GM12878 (cell line): Measurements from ENCODE around the gene DEK. TPM values are rescaled to one million over a fixed set of nuclear protein-coding genes. Genes with fewer than 3 reads are reported as not detected.

ENCODE experiments used
- ATAC-seq: fragments of 200-7000 bp; cut with Tn5 transposase; 3 replicates; pipeline ENCODE4 v1.9.1; 2020; ENCODE audit warnings: mild to moderate bottlenecking, moderate library complexity
- BruUV-seq: library from RNA; stranded (reverse); fragments of 400-500 nt; replicated peaks from 2 replicates; lab custom pipeline; 2021; lab: Mats Ljungman, UMichigan
- CTCF ChIA-PET: fragments of 300-600 bp; sonication (Branson Sonifier 250); formaldehyde crosslinking; extraction: SDS; loops from one replicate; lab custom pipeline; 2021; ENCODE audit warnings: inconsistent platforms; lab: Yijun Ruan, JAX
- POLR2A ChIA-PET: fragments of 350-600 bp; formaldehyde crosslinking; extraction: SDS; loops from one replicate; lab custom pipeline; 2021; ENCODE audit warnings: inconsistent platforms; lab: Charles Lee
- RAD21 ChIA-PET: fragments of 300-600 bp; sonication (Branson Sonifier 250); formaldehyde crosslinking; loops from one replicate; lab custom pipeline; 2023; ENCODE audit warnings: antibody characterized with exemption; ENCODE audit not compliant: unreplicated experiment; lab: Charles Lee
- SMC1A ChIA-PET: fragments of 300-600 bp; sonication (Branson Sonifier 250); formaldehyde crosslinking; loops from one replicate; lab custom pipeline; 2023; ENCODE audit not compliant: unreplicated experiment, uncharacterized antibody; lab: Charles Lee
- DNase-seq: peaks from one replicate; pipeline ENCODE4 v3.0.0-alpha.2; 2011; ENCODE audit warnings: low read depth, low spot score
- FAIRE-seq: peaks from 3 replicates; lab custom pipeline; 2011; peaks lifted over from hg19 to GRCh38; lab: Jason Lieb, UNC
- H2AFZ ChIP-seq: 2 replicates; pipeline ENCODE4 v1.6.0; 2011; ENCODE audit warnings: low read depth, low read length, control low read depth; ENCODE audit not compliant: control insufficient read depth
- H3K27ac ChIP-seq: 2 replicates; pipeline ENCODE4 v1.5.1; 2011; ENCODE audit warnings: control low read depth; ENCODE audit not compliant: control insufficient read depth, insufficient read depth
- H3K27me3 ChIP-seq, 2 experiments: replicated peaks in 1 of 2; 2 replicates each; pipeline versions ENCODE4 v1.6.0 to v1.6.1; 2011; ENCODE audit warnings: low read length in 1 of 2; ENCODE audit not compliant: control insufficient read depth in 2 of 2, insufficient read depth in 2 of 2
- H3K36me3 ChIP-seq, 2 experiments: 2 replicates each; pipeline ENCODE4 v1.5.1; 2011; ENCODE audit warnings: low read length in 1 of 2; ENCODE audit not compliant: control insufficient read depth in 2 of 2, insufficient read depth in 2 of 2
- H3K4me1 ChIP-seq: 2 replicates; pipeline ENCODE4 v1.6.1; 2011; ENCODE audit warnings: mild to moderate bottlenecking, low read length, moderate library complexity, mixed read lengths; ENCODE audit not compliant: control insufficient read depth, insufficient read depth
- H3K4me2 ChIP-seq: 2 replicates; pipeline ENCODE4 v1.6.0; 2011; ENCODE audit warnings: control low read depth; ENCODE audit not compliant: control insufficient read depth, insufficient read depth
- H3K4me3 ChIP-seq: fragments of 200-600 bp; sonication (generic); 2 replicates; pipeline ENCODE4 v1.5.1; 2016
- H3K79me2 ChIP-seq: 2 replicates; pipeline ENCODE4 v1.6.0; 2011; ENCODE audit warnings: low read length; ENCODE audit not compliant: control insufficient read depth, insufficient read depth
- H3K9ac ChIP-seq: 2 replicates; pipeline ENCODE4 v1.8.0; 2011; ENCODE audit warnings: low read length, control low read depth, mixed read lengths; ENCODE audit not compliant: control insufficient read depth, insufficient read depth
- H3K9me3 ChIP-seq: replicated peaks from 3 replicates; pipeline ENCODE4 v1.5.1; 2011; ENCODE audit warnings: mild to moderate bottlenecking, low read length; ENCODE audit not compliant: control insufficient read depth, insufficient read depth
- H4K20me1 ChIP-seq: 2 replicates; pipeline ENCODE4 v1.6.0; 2011; ENCODE audit not compliant: control insufficient read depth, insufficient read depth
- NR2C2 ChIP-seq: IDR thresholded peaks from 2 replicates; pipeline ENCODE4 v1.6.1; 2011; ENCODE audit warnings: borderline replicate concordance, low read depth; ENCODE audit not compliant: control insufficient read depth, insufficient read length
- RAD51 ChIP-seq: fragments of 450-650 bp; IDR thresholded peaks from 2 replicates; pipeline ENCODE4 v1.6.1; 2016; ENCODE audit warnings: moderate library complexity, mild to moderate bottlenecking, inconsistent platforms
- WGBS: methylation state at CpG from one replicate; pipeline ENCODE4 v1.1.6; 2016; ENCODE audit warnings: low lambda C conversion rate; ENCODE audit not compliant: insufficient replicate concordance, insufficient coverage; ENCODE audit errors: missing lambda C conversion rate; 5-methylcytosine and 5-hydroxymethylcytosine counted together
- in situ Hi-C: fragments of 300-500 bp; cut with MboI; formaldehyde crosslinking; loops from 9 replicates; pipeline ENCODE4 v1.14.3; 2018; ENCODE audit warnings: mixed read lengths
- intact Hi-C: fragments of 100-400 bp; cut with micrococcal nuclease; formaldehyde crosslinking; loops from one replicate; pipeline ENCODE4 v1.14.2; 2022; ENCODE audit not compliant: unreplicated experiment
- polyA plus RNA-seq, 11 experiments: library from polyadenylated mRNA; depleted of rRNA in 4 of 11; unstranded in 6 of 11; stranded (reverse) in 5 of 11; fragments of >200 nt; fragmentation: Nextera tagmentation in 4 of 11; fragmentation: Illumina TruSeq in 1 of 11; extraction: Ambion mirVana in 4 of 11; extraction: Trizol in 1 of 11; gene quantifications; 1 replicate in 1 of 11; 2 replicates in 10 of 11; pipeline versions ENCODE4 v1.2.1 to v1.2.3, GENCODE V29; 2011 to 2016; ENCODE audit warnings: inconsistent platforms in 2 of 11, missing spikeins in 2 of 11, low read depth in 1 of 11
- total RNA-seq, 4 experiments: library from RNA; depleted of rRNA in 3 of 4; stranded (reverse); fragments of >200 nt in 3 of 4; fragmentation: Illumina TruSeq in 1 of 4; extraction: Trizol in 1 of 4; gene quantifications; 2 replicates each; pipeline versions ENCODE4 v1.2.1 to v1.2.3, GENCODE V29; 2013 to 2021
- TF ChIP-seq, protein P1 (sequence below): IDR thresholded peaks from 2 replicates; pipeline ENCODE4 v1.6.1; 2011; ENCODE audit warnings: borderline replicate concordance, low read depth, mild to moderate bottlenecking, moderate library complexity, low read length; ENCODE audit not compliant: insufficient read depth, poor library complexity, severe bottlenecking
- TF ChIP-seq, protein P2 (sequence below), 3 experiments: IDR thresholded peaks in 2 of 3; conservative IDR thresholded peaks in 1 of 3; 2 replicates each; pipeline ENCODE4 v1.5.1; 2011; ENCODE audit warnings: low read depth in 3 of 3, low read length in 3 of 3, mild to moderate bottlenecking in 3 of 3, control low read depth in 2 of 3, moderate library complexity in 2 of 3, inconsistent platforms in 1 of 3, mixed read lengths in 1 of 3; ENCODE audit not compliant: control insufficient read depth in 2 of 3, insufficient read depth in 1 of 3; ENCODE audit errors: extremely low read depth in 1 of 3

DEK gene
- total and polyA plus RNA-seq, 10 of the 15 experiments (the other 5 are each of a cell fraction or from before 2014, with no cell fraction given) = 111 to 346 (median 196) TPM

GRCh38 chr6:18218233-18218632, 46.1 kb downstream of the DEK start:
- 94% methylated on average over 3 of the region's 3 CpGs for WGBS
- SMC1A ChIA-PET = interaction anchor here (0.6 to 0.9 kb wide), 2 partner anchors 8 to 34 kb away, joined by 3 to 4 read pairs; no protein-coding TSS in a partner anchor
- Histone ChIP-seq H3K27ac (no peak overlapping the region), H3K9ac (no peak overlapping the region), H3K9me3 (no peaks in the 10 kb centered on the region; the same call in 2 of the 3 replicates), H2AFZ (no peak overlapping the region), H3K79me2 (no peaks in the 10 kb centered on the region), H3K4me3 (no peak overlapping the region), H3K27me3 (no peaks in the 10 kb centered on the region), H3K4me1 (peaks cover 37% of the 10 kb centered on the region), H4K20me1 (no peaks in the 10 kb centered on the region), H3K4me2 (no peak overlapping the region), H3K36me3 (peaks cover 0 to 11% of the 10 kb centered on the region in 2 experiments; a peak in 2 of 4 replicates)
- BruUV-seq = no TSS peak
- TF ChIP-seq NR2C2 (no peak), RAD51 (no peak)
- TF ChIP-seq, protein P1, sequence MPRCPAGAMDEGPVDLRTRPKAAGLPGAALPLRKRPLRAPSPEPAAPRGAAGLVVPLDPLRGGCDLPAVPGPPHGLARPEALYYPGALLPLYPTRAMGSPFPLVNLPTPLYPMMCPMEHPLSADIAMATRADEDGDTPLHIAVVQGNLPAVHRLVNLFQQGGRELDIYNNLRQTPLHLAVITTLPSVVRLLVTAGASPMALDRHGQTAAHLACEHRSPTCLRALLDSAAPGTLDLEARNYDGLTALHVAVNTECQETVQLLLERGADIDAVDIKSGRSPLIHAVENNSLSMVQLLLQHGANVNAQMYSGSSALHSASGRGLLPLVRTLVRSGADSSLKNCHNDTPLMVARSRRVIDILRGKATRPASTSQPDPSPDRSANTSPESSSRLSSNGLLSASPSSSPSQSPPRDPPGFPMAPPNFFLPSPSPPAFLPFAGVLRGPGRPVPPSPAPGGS = no peak
- TF ChIP-seq, protein P2, sequence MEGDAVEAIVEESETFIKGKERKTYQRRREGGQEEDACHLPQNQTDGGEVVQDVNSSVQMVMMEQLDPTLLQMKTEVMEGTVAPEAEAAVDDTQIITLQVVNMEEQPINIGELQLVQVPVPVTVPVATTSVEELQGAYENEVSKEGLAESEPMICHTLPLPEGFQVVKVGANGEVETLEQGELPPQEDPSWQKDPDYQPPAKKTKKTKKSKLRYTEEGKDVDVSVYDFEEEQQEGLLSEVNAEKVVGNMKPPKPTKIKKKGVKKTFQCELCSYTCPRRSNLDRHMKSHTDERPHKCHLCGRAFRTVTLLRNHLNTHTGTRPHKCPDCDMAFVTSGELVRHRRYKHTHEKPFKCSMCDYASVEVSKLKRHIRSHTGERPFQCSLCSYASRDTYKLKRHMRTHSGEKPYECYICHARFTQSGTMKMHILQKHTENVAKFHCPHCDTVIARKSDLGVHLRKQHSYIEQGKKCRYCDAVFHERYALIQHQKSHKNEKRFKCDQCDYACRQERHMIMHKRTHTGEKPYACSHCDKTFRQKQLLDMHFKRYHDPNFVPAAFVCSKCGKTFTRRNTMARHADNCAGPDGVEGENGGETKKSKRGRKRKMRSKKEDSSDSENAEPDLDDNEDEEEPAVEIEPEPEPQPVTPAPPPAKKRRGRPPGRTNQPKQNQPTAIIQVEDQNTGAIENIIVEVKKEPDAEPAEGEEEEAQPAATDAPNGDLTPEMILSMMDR (IDR thresholded peaks at IDR 0.05 in 2 of 3, conservative IDR thresholded peaks at IDR 0.05 in 1 of 3; ENCODE audit: control insufficient read depth in 2 of 3, extremely low read depth in 1 of 3, insufficient read depth in 1 of 3, low read depth in 3 of 3, low read length in 3 of 3) = no peak
- in situ Hi-C loops (no loop called here), intact Hi-C loops (no loop called here)
- RAD21 ChIA-PET = no interaction called here
- DNase-seq = no peak
- FAIRE-seq = no peak
- no peak for ATAC-seq
- POLR2A ChIA-PET = no interaction called here
- CTCF ChIA-PET = interaction anchor here (0.6 to 0.7 kb wide), 2 partner anchors 65 to 726 kb away, joined by 3 read pairs; no protein-coding TSS in a partner anchor
